ENCODE measurements around the gene MIDN. TPM values are rescaled to one million over a fixed set of nuclear protein-coding genes. Genes with fewer than 3 reads are reported as not detected.
"Not testable (repeated sequence)": the region's sequence is repeated elsewhere in the genome, so short reads cannot be mapped to it uniquely, and the experiment has no call there.

MIDN gene
- total RNA-seq, 1 donor from 2014 or later: 15.8 TPM

GRCh38 chr19:1304197-1304924 is 56.0 kb downstream of the MIDN start:
- no peak for TF ChIP-seq CTCF (IDR thresholded peaks at IDR 0.05; ENCODE audit: insufficient read depth, low read length, severe bottlenecking)
- no peak overlapping the region for H3K4me3 ChIP-seq (ENCODE audit: low read depth, low read length)
- no peak for FAIRE-seq

GRCh38 chr19:1305354-1305753 is 57.0 kb downstream of the MIDN start:
- not testable (repeated sequence) for DNase-seq (ENCODE audit: low read depth)

More at GRCh38 chr19:1304197-1304924, 56.0 kb downstream of the MIDN start:
- Histone ChIP-seq H3K27me3 (ENCODE audit: control insufficient read depth, insufficient read depth, low read length) (no peaks in the 10 kb centered on the region), H3K36me3 (ENCODE audit: control insufficient read depth, insufficient read depth, low read length) (no peaks in the 10 kb centered on the region)
- no peak for DNase-seq (ENCODE audit: low read depth)

GRCh38 chr19:1307320-1307719 is 58.9 kb downstream of the MIDN start:
- H3K4me3 ChIP-seq (ENCODE audit: low read depth, low read length): no peak overlapping the region
- TF ChIP-seq CTCF (IDR thresholded peaks at IDR 0.05; ENCODE audit: insufficient read depth, low read length, severe bottlenecking): no peak
- no peak for FAIRE-seq
- no peaks in the 10 kb centered on the region for H3K36me3 ChIP-seq (ENCODE audit: control insufficient read depth, insufficient read depth, low read length)
- DNase-seq (ENCODE audit: low read depth): no peak
- H3K27me3 ChIP-seq (ENCODE audit: control insufficient read depth, insufficient read depth, low read length): no peaks in the 10 kb centered on the region

More at GRCh38 chr19:1305354-1305753, 57.0 kb downstream of the MIDN start:
- FAIRE-seq; H3K4me3 ChIP-seq (ENCODE audit: low read depth, low read length); H3K27me3 ChIP-seq (ENCODE audit: control insufficient read depth, insufficient read depth, low read length); H3K36me3 ChIP-seq (ENCODE audit: control insufficient read depth, insufficient read depth, low read length): not testable (repeated sequence)

- H3K4me3 ChIP-seq (ENCODE audit: low read depth, low read length): no peak overlapping the region
- no peaks in the 10 kb centered on the region for H3K27me3 ChIP-seq (ENCODE audit: control insufficient read depth, insufficient read depth, low read length)
- H3K36me3 ChIP-seq (ENCODE audit: control insufficient read depth, insufficient read depth, low read length): no peaks in the 10 kb centered on the region
- DNase-seq (ENCODE audit: low read depth) (no peak), FAIRE-seq (no peak)
- no peak for TF ChIP-seq CTCF (IDR thresholded peaks at IDR 0.05; ENCODE audit: insufficient read depth, low read length, severe bottlenecking)
These were observed 59.4 kb downstream of the MIDN start for GRCh38 chr19:1307755-1308303.

GRCh38 chr19:1308718-1309117 is 60.3 kb downstream of the MIDN start:
- Histone ChIP-seq H3K36me3 (ENCODE audit: control insufficient read depth, insufficient read depth, low read length) (no peaks in the 10 kb centered on the region), H3K4me3 (ENCODE audit: low read depth, low read length) (no peak overlapping the region), H3K27me3 (ENCODE audit: control insufficient read depth, insufficient read depth, low read length) (no peaks in the 10 kb centered on the region)
- FAIRE-seq (no peak), DNase-seq (ENCODE audit: low read depth) (no peak)
- no peak for TF ChIP-seq CTCF (IDR thresholded peaks at IDR 0.05; ENCODE audit: insufficient read depth, low read length, severe bottlenecking)

Other genes starting within 250 kb of the MIDN start
- 0.26 and 0.38 TPM in 2 replicates for gene GRIN3B, start 248.2 kb upstream of the MIDN start, total RNA-seq
- 54.8 and 65.9 TPM in 2 replicates for gene TMEM259, start 227.5 kb upstream of the MIDN start, total RNA-seq
- not detected in 2 replicates for gene RNU6-2, start 227.1 kb upstream of the MIDN start, total RNA-seq
- gene CNN2, start 222.0 kb upstream of the MIDN start, total RNA-seq: 96.9 and 189 TPM in 2 replicates
- gene ABCA7, start 208.5 kb upstream of the MIDN start, total RNA-seq: 6.8 and 13.8 TPM in 2 replicates
- gene ARHGAP45, start 181.4 kb upstream of the MIDN start, total RNA-seq: 9.0 and 11.8 TPM in 2 replicates
- 57.4 and 87.1 TPM in 2 replicates for gene POLR2E, start 153.2 kb upstream of the MIDN start, total RNA-seq
- 274 and 291 TPM in 2 replicates for gene GPX4, start 144.6 kb upstream of the MIDN start, total RNA-seq
- 16.8 and 22.8 TPM in 2 replicates for gene SBNO2, start 74.3 kb upstream of the MIDN start, total RNA-seq
- gene STK11, start 42.8 kb upstream of the MIDN start, total RNA-seq: 110 and 117 TPM in 2 replicates
- gene CBARP, start 10.6 kb upstream of the MIDN start, total RNA-seq: 1.2 and 2.9 TPM in 2 replicates
- gene ATP5F1D, start 6.8 kb upstream of the MIDN start, total RNA-seq: 8.7 and 14.8 TPM in 2 replicates
- 317 and 370 TPM in 2 replicates for gene CIRBP, start 20.7 kb downstream of the MIDN start, total RNA-seq
- 20.8 and 27.1 TPM in 2 replicates for gene FAM174C, start 26.9 kb downstream of the MIDN start, total RNA-seq
- gene EFNA2, start 37.3 kb downstream of the MIDN start, total RNA-seq: not detected in 2 replicates
- gene NDUFS7, start 135.3 kb downstream of the MIDN start, total RNA-seq: 101 and 109 TPM in 2 replicates
- 6.8 and 9.7 TPM in 2 replicates for gene GAMT, start 153.0 kb downstream of the MIDN start, total RNA-seq
- gene DAZAP1, start 159.0 kb downstream of the MIDN start, total RNA-seq: 115 and 128 TPM in 2 replicates
- gene RPS15, start 189.8 kb downstream of the MIDN start, total RNA-seq: 380 and 966 TPM in 2 replicates
- gene APC2, start 201.5 kb downstream of the MIDN start, total RNA-seq: under 0.01 TPM in 2 replicates
- gene C19orf25, start 230.6 kb downstream of the MIDN start, total RNA-seq: 24.7 and 33.3 TPM in 2 replicates
- gene PCSK4, start 241.8 kb downstream of the MIDN start, total RNA-seq: 0.53 and 1.7 TPM in 2 replicates
- 2.1 and 3.6 TPM in 2 replicates for gene REEP6, start 242.6 kb downstream of the MIDN start, total RNA-seq

All from bronchial epithelial cell (primary cell).